Activated effector memory CD4-positive, alpha-beta T cell treated with Interleukin-2 at 50 U/mL for 16 hours (primary cell): ENCODE results near the gene FLVCR2.

Source experiments
- DNase-seq: peaks from one replicate; pipeline ENCODE4 v3.0.0-alpha.2; 2020

FLVCR2 gene, protein sequence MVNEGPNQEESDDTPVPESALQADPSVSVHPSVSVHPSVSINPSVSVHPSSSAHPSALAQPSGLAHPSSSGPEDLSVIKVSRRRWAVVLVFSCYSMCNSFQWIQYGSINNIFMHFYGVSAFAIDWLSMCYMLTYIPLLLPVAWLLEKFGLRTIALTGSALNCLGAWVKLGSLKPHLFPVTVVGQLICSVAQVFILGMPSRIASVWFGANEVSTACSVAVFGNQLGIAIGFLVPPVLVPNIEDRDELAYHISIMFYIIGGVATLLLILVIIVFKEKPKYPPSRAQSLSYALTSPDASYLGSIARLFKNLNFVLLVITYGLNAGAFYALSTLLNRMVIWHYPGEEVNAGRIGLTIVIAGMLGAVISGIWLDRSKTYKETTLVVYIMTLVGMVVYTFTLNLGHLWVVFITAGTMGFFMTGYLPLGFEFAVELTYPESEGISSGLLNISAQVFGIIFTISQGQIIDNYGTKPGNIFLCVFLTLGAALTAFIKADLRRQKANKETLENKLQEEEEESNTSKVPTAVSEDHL

DNA sequence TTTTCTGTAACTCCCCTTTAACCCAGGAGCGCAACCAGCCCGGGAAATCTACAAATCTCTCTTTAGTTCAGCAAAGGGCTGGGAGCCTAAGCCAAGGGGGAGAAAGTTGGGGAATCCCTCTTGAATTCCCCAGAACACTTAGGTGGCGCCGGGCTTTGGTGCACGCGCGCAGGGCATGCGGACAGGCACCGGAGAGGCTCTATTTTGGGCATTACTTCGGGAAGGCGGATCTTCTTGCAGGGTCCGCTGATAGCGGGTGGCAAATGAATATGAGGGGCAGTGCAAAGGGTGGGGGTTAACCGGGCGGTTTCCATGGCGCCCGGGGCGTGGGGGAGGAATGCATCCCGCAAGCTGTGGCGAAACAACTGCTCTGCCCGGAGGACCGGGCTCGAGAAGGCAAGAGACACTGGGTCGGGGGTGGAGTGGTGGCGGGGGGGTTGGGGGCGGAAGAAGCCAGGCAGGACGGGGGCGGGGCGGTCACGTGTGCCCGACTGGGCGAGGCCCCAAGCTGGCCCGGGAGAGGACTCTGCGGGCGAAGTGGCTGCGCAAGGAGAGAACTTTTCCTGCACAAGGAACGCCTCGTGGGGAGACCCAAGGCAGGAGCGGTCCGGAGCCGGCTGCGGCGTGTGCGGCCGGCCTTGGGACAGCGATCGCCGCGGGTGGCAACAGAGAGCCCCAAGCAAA lies at the start of gene FLVCR2:
TSS of gene FLVCR2 (plus strand) at position 519 of the 684 bp plus-strand sequence. CDS start 353 bp downstream, outside the sequence.
- DNase-seq: peak; percentile 56

DNA sequence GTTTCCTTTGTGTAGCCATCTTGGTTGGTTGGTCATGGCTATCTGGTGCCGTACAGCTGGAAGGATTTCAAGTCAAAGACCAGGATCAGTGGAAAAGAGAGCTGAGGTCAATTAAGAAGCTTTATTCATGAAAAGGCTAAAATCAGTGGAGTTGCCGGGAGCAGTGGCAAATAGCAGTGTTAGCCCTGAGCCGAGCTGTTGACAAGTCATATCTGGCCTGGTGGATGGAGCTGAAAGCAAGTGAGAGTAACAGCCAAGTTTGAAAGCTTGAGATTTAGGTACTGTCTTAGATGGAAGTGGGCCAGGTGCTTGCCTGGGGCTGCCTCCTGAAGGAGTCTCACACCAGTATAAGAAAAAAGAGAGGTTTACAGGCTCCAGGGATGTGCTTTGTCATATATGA lies 47.2 kb upstream of the FLVCR2 start:
- DNase-seq: no peak

DNA sequence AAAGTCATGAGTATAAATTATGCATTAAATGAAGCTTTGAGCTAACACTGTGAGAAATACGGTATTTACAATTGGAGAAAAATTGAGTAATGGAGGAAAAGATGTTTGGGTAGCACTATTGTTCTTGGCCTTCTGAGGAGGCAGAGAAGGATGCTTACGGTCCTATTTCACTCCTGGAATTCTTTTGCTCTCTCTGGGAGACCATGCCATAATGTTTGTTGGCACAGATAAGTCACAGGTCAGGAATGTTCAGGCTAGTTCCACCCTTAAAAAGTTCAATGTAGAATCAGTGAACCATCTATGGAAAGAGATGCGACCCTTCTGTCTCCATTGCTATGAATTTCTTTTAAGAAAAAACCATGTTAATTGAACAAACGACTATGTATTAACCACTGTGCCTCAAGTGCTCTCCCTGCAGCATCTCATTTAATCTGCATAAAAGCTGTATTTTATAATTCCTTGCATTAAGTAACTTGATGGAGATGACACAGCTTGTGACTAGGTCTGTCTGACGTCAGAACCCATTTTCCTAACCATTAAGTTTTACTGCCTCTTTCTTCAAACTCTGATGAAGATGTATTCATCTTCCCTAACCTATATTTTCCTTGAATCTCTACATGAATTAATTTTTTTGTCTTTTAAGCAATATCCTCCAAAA lies 46.6 kb upstream of the FLVCR2 start:
- DNase-seq: no peak

DNA sequence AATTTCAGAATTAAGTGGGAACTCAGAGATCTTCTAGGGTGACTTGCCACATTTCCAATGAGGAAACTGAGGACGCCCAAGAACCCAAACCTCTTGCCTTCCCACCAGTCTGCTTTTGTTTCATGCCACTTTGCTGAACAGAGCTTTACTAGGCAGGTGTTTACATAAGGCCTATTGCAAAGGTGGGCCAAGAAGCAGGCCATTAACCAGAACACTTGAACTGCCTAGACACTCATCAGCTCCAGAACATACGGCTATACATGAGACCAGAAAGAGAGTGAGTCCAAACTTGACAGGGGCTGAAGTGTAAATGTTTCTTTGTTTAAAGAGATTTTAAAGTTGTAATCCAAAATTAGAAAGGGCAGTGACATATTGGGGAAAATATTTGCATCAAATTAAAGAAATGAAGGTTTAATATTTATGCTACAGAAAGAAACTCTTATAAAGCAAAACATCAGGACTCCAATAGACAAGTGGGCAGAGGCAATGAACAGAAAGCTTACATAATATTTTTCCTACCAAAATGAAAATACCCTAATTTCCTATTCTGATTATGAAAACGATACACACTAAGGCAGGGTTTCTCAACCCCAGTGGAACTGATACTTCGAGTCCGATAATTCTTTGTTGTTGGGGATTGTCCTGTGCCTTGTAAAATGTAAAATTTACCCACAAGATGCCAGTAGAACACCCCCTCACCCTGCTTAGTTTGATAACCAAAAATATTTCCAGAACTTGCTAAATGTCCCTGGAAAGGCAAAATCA lies 44.4 kb upstream of the FLVCR2 start:
- DNase-seq: no peak

DNA sequence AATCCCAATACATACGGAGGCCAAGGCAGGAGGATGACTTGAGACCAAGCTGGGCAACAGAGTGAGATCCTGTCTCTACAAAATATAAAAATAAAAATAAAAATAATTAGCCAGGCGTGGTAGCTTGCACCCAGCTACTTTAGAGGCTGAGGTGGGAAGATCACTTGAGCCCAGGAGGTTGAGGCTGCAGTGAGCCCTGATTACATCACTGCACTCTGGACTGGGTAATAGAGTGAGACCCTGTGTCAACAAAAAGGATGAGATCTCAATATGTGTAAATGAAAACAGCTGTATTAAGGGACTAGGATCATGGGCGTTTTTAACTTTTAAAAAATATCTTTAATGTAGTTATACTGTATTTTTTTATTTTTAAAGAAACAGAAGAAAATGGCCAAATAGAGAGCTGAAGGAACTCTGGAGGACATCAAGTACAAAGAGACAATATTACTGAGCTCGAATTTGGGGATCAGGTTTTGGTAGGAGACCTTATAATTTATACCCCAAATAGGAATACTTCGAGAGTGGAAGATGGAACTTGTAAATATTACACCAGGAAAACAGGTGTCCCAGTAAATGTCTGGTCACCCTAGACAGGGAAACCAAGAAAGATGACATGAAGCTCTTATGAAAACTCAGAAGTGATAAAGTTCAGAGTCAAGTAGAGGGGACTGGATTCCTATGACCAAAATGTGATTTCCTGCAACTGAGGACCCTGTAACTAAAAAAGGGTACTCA lies 43.1 kb upstream of the FLVCR2 start:
- no peak for DNase-seq

DNA sequence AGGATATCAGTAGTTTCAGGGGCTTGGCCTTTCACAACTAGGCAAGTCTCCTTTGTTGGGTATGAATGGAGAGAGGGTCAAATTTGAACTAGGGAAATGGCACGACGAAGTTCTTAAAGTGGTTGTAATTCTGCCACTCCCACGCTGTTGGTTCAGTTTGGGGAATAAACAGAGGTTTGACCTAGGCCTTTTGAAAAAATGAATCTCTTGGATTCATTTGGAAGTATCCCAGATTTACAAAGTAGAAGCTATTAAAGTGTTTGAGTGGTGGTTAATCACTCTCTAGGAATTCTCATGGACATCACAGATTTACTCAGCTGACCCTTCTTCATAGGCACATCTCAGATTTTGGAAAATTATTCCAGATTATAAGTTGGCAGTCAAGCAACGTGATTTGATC lies 41.3 kb upstream of the FLVCR2 start:
- DNase-seq: no peak

DNA sequence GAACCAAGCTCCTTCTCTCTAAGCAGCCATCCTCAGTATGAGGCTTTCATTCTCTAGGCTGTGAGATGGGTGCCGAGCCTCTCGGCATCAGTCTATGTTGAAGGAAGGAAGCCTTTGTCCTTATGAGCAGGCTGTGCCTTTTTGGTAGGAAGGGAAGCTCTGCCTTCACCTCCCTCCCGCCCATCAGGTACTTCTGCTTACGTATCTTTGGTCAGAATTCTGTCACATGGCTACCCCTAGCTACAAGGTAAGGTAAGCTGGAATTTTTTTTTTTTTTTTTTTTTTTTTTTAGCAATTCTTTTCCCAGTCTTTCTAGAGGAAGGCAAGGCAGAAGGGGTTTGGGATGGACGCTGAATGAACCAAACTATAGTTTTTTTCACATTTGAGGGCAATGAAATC lies 39.3 kb upstream of the FLVCR2 start:
- DNase-seq: no peak

DNA sequence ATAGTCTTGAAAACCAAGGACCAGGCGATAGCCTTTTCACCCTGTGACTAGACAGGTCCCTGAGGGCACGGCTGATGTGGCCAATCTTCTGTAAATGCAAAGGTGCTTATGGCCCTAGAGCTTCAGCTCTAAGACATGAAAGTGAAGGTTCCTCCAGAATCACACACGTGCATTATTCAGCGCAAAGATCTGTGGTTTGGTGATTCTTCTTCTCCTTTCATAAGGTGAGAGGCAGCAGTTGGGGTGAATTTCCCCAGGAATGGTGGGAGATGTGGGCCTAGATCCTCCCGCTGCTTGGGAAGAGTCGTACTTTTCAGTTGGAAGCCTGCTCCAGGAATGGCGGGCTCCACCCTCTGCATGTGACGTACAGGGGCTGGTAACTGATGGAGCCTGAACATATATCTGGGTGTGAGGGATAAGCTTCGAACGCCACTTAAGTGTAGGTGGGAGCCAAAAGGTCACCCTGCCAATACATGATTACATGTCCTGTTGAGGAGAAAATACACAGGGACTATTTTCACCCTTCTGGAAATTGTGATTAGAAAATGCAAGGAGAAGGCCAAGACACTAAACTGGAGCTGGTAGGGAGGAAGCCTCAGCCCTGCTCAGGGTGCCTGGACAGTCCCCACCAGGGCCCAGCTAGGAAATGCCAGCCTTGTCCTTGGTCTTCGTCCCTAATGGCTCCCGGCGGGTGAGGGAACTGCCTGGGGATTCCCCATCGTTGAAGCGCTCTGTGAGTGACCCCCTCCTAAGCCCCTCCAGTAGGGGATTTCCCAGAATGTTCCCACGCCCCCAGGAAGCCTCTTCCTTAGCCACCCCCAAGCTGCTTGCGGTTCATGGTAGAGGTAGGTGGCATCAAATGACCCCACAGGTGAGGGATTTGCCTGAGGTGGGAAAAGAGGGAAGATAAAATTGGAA lies 38.6 kb upstream of the FLVCR2 start:
- DNase-seq: peak; percentile 20

DNA sequence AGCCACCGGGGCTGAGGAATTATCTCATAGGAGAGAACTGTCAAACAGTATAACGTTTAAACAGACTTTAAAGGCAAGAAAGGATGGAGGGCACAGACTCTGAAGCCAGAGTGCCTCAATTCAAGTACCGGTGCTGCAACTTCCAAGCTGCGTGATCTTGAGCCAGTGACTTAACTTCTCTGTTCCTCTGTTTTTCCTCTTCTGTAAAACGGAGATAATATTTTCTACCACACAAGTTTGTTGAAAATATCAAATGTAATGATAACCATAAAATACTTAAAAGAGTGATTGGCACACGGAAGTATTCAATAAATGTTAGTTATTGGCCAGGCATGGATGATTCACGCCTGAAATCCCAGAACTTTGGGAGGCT lies 38.0 kb upstream of the FLVCR2 start:
- no peak for DNase-seq

DNA sequence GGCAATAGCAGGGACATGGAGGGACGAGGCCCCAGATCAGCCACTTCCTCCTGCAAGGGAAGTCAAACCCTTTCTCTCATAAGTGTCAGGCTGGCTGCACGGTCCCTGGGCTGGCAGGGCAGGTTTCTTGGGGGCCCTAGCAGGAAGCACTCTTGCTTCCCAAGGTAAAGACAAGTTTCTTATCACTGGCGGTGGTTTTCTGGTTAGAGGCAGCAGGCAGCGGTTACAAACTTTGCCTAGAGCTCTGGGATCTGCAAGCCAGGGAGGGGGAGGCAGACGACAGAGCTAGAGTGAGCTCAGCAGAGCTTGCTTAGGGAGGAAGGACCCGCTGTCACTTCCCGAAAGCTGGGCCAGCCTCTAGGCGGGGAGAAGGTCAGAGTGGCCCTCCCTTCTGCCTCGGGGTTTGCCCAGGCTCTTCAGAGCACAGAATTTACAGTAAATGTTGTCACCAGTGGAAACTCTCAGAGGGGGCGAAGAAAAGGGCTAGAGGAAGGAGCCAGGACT lies 35.8 kb upstream of the FLVCR2 start:
- DNase-seq: peak; percentile 49

DNA sequence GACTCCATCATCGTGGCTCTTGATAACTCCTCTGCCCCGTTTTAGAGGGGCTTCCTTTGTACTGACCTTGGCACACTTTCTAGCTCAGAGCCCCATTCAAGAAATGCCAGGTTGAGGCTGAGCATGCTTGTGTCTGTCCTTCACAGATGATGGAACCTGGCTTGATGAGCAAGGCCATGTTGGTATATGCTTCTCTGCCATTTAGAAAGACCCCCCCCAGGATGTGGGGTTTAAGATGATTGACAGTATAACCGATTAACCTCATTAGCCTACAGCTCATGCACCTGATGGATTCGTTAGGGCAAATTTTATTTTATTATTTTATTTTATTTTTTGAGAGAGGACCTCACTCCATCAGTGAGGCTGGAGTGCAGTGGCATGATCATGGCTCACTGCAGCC lies 35.2 kb upstream of the FLVCR2 start:
- DNase-seq: no peak

DNA sequence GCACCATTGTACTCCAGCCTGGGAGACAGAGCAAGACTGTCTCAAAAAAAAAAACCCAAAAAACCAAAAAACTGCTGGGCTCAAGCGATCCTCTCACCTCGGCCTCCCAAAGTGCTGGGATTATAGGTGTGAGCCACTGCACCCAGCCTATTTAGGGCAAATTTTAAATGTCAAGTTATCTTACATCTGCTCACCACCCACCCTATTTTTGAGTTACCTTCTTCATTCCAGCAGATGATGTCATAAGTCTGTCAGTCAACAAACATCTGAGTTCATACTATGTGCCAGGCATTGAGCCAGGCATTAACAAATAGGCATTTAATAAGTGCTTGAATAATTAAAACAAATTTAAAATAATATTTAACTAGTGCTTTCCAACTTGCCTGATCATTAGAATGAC lies 34.6 kb upstream of the FLVCR2 start:
- no peak for DNase-seq

DNA sequence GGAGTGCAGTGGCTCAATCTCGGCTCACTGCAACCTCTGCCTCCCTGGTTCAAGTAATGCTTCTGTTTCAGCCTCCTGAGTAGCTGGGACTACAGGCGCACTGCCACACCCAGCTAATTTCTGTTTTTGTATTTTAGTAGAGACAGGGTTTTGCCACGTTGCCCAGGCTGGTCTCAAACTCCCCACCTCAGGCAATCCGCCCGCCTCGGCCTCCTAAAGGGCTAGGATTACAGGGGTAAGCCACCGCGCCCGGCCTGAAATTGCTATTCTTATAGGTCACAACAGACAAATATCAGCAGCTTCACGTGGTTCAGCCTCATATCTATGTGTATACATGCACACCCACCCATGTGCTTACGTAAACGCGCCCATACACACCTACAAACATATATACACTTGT lies 32.5 kb upstream of the FLVCR2 start:
- no peak for DNase-seq

DNA sequence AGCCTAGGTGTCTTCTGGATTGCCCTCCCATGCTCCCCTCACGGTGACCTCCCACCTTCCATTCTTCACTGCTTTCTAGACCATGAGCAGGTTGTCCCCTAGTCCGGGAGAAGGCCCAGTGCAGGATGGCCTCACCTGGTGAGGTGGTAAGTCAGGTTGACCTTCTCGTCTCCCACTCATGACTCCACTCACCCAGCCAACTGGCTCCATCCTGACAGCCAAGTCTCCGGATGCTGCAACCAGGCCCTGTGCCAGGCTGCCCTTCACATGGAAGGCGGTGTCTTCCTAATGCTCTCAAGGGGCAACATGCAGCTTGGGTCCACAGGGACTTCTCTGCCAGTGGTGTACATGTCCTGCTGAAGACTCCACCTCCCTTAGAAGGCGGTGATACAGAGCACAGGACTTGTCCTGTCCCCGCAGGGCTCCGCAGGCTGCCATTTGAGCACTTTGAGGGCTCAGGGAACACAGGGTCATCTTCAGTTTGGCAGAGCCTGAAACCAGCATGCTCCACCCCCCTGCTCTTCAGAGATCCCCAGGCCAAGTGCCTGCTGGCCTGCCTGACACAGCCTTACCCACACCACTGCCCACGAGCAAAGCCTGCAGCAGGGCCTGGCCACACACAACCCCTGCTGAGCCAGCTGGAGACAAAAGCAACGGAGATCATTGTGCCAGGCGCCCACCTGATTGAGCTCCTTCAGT lies 30.7 kb upstream of the FLVCR2 start:
- DNase-seq: no peak

DNA sequence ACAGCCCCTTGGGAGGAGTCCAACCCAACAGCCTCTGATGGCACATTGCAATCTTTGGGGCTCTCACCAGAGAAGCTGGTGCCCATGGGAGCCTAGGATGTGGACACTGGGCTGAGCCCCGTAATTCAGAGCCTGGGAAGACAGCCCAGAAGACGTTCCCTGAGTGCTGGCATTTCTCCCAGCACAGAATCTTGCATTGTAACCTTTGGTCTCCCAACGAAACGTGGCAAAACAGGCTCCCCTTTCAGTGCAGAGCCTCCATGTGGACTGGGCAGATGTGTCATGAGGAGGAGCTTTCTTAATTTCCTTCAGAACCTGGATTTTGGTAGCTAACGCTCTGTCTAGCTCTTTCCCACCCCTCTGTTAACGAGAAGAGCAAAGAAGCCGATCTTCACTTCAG lies 29.9 kb upstream of the FLVCR2 start:
- DNase-seq: no peak

DNA sequence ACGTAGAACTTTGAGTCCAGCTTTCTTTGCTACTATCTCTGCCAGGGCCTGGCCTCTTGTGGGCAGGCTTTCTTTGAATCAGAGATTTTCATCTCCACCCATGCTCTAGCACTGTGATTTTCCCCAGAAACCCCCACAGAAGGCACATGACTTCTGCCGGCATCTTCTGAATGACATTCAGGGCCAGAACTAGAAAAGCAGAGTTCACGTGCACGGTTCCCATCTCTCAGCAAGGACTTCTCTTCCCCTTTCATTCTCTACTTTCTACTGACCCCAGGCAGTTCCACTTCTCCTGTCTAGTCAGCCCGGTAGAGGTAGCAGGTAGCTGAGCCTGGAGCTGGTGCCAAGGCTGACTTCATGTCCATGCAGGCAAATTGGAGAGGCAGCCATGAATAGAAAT lies 29.3 kb upstream of the FLVCR2 start:
- no peak for DNase-seq

DNA sequence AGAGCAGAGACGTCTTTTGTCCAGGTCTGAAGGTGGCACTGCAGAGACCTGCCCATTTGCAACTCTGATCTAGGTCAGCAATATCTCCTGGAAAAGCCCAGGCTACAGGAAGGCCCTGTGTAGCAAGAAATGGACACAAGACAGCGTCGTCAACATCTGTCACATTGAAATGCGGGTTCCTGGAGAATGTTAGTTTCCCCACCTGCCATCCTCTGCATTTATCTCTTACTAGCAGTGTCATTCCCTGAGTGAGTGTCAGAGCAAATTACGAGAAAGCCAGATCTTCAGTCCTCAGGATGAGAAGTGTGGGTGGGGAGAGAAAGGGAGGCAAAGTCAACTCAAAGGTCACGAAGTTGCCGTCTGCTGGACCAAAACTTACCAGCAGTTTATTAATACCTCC lies 27.4 kb upstream of the FLVCR2 start:
- no peak for DNase-seq

DNA sequence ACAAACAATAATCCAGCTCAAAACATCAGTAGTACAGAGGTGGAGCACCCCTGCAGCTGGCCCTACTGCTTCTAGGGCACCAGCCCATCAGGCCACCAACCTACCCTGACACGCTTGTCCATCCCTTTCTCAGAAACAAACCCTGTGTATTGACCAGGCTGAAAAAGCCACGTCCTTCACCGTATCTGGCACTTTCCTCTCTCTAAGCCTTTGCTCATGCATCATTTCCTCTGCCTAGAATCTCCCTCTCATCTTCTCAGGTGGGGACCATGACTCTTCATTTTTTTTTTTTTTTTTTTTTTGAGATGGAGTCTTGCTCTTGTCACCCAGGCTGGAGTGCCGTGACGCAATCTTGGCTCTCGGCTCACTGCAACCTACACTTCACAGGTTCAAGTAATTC lies 25.3 kb upstream of the FLVCR2 start:
- no peak for DNase-seq

DNA sequence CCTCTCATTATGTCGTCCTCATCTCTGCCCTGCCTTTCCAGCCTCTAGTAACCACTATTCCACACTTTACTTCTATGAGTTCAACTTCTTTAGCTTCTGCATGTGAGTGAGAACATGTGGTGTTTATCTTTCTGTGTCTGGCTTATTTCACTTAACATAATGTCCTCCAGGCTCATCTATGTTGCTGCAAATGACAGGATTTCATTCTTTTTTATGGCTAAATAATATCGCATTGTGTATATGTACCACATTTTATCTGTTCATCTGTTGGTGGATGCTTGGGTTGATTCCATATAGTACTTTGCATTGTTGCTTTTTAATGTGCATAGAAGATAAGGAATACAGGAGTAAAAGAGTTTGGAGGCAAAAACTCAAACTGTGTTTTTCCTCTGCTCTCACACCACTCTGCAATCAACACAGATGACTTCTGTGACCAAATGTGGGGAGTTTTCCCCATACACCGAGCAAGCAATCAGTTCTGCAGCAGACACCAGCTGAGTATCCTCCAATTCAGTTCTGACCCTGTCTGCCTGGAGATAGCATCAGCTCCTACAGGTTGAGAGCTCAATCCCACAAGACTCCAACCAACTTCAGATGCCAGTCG lies 24.6 kb upstream of the FLVCR2 start:
- DNase-seq: no peak

DNA sequence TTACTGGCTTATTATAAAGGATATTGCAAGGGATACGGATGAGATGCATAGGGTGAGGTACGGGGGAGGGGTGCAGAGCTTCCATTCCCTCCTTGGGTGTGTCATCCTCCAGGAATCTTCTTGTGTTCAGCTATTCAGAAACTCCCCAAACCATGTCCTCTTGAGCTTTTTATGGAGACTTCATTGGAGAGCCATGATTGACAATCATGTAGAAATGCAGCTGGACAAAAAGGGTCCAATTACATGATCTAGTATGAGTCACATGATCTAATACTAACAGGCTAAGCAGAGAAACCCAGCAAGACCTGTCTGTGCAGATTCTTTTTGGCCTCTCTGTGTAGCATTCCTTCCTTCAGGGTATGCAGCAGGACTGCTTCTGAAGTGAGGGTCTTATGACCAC lies 23.9 kb upstream of the FLVCR2 start:
- DNase-seq: no peak
